Gastrocnemius medialis (tissue), 4 donors: ENCODE measurements around the gene BHLHA15. TPM values are rescaled to one million over a fixed set of nuclear protein-coding genes. Genes with fewer than 3 reads are reported as not detected.

Source experiments
- ATAC-seq, 2 donors: fragments of 150-250 bp; one replicate each; pipeline ENCODE4 v1.9.1; 2016
- DNase-seq, 2 donors: peaks; one replicate each; pipeline ENCODE4 v3.0.0-alpha.2; 2019
- H3K27ac ChIP-seq, 4 donors: fragments of 200-600 bp; sonication (generic); 1 replicate in 1 of 4; 2 replicates in 3 of 4; pipeline ENCODE4 v1.5.1; 2016 to 2018; ENCODE audit warnings: mild to moderate bottlenecking in 2 of 4, moderate library complexity in 1 of 4
- H3K27me3 ChIP-seq, 3 donors: fragments of 200-600 bp; sonication (generic) in 2 of 3; 1 replicate in 1 of 3; 2 replicates in 2 of 3; pipeline versions ENCODE4 v1.5.1 to v1.6.0; 2016 to 2019; ENCODE audit warnings: mild to moderate bottlenecking in 1 of 3, moderate library complexity in 1 of 3
- H3K36me3 ChIP-seq, 2 donors: fragments of 200-600 bp; sonication (generic) in 1 of 2; one replicate each; pipeline ENCODE4 v1.5.1; 2017 to 2018
- H3K4me1 ChIP-seq, 2 donors: fragments of 200-600 bp; sonication (generic) in 1 of 2; one replicate each; pipeline ENCODE4 v1.5.1; 2016 to 2017; ENCODE audit warnings: mild to moderate bottlenecking in 2 of 2
- H3K4me3 ChIP-seq, 4 donors: fragments of 200-600 bp; sonication (generic) in 3 of 4; 1 replicate in 1 of 4; 2 replicates in 3 of 4; pipeline ENCODE4 v1.5.1; 2016 to 2019; ENCODE audit warnings: mild to moderate bottlenecking in 2 of 4
- H3K9me3 ChIP-seq, 3 donors: fragments of 200-600 bp; sonication (generic) in 2 of 3; 1 replicate in 1 of 3; 2 replicates in 2 of 3; pipeline ENCODE4 v1.5.1; 2016 to 2019
- POLR2A ChIP-seq, 2 donors: fragments of 450-650 bp; IDR thresholded peaks; one replicate each; pipeline ENCODE4 v1.6.1; 2017; ENCODE audit warnings: antibody characterized with exemption in 2 of 2, mild to moderate bottlenecking in 2 of 2, moderate library complexity in 2 of 2
- in situ Hi-C, 4 donors: fragments of 200-750 bp; cut with MboI; loops; one replicate each; pipeline versions ENCODE4 v1.15.0 to v1.8.0; 2017; ENCODE audit warnings: low sequenced_read_pairs in 4 of 4
- intact Hi-C: fragments of 100-400 bp; cut with DNase I; formaldehyde crosslinking; loops from one replicate; pipeline ENCODE4 v1.15.1; 2023; ENCODE audit warnings: low total_unique reads
- total RNA-seq, 4 donors: library from RNA; depleted of rRNA; stranded (reverse); fragments of >200 nt; gene quantifications; one replicate each; pipeline versions ENCODE4 v1.1.0 to v1.2.3, GENCODE V29; 2016
- TF ChIP-seq, protein P1 (sequence below), 5 experiments: fragments of 450-650 bp in 3 of 5; fragments of 200-600 bp in 2 of 5; sonication (generic) in 2 of 5; IDR thresholded peaks in 4 of 5; conservative IDR thresholded peaks in 1 of 5; 1 replicate in 4 of 5; 2 replicates in 1 of 5; pipeline ENCODE4 v1.5.1; 2016 to 2019; ENCODE audit warnings: antibody characterized with exemption in 5 of 5, mild to moderate bottlenecking in 3 of 5, moderate library complexity in 3 of 5

BHLHA15 gene
- total RNA-seq, 4 donors from 2014 or later = 1.6 to 2.1 (median 1.8) TPM; not detected in 1

- no peaks in the 10 kb centered on the region for H3K4me1 ChIP-seq
- DNase-seq (peak in 1 of 2 donors; percentile 8), ATAC-seq (no peak)
- no peaks in the 10 kb centered on the region for H3K27me3 ChIP-seq
- peaks cover 0 to 49% of the 10 kb centered on the region in 2 donors for H3K36me3 ChIP-seq
- H3K9me3 ChIP-seq = no peaks in the 10 kb centered on the region
- TF ChIP-seq, protein P1, sequence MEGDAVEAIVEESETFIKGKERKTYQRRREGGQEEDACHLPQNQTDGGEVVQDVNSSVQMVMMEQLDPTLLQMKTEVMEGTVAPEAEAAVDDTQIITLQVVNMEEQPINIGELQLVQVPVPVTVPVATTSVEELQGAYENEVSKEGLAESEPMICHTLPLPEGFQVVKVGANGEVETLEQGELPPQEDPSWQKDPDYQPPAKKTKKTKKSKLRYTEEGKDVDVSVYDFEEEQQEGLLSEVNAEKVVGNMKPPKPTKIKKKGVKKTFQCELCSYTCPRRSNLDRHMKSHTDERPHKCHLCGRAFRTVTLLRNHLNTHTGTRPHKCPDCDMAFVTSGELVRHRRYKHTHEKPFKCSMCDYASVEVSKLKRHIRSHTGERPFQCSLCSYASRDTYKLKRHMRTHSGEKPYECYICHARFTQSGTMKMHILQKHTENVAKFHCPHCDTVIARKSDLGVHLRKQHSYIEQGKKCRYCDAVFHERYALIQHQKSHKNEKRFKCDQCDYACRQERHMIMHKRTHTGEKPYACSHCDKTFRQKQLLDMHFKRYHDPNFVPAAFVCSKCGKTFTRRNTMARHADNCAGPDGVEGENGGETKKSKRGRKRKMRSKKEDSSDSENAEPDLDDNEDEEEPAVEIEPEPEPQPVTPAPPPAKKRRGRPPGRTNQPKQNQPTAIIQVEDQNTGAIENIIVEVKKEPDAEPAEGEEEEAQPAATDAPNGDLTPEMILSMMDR (IDR thresholded peaks at IDR 0.05 in 4 of 5, conservative IDR thresholded peaks at IDR 0.05 in 1 of 5) = no peak
- TF ChIP-seq POLR2A (IDR thresholded peaks at IDR 0.05) = no peak
- intact Hi-C loops = no loop called here
- in situ Hi-C loops = no loop called here
- H3K27ac ChIP-seq = no peak overlapping the region
- no peak overlapping the region for H3K4me3 ChIP-seq
Measured at GRCh38 chr7:98194672-98195457, 16.4 kb upstream of the BHLHA15 start.

DNA sequence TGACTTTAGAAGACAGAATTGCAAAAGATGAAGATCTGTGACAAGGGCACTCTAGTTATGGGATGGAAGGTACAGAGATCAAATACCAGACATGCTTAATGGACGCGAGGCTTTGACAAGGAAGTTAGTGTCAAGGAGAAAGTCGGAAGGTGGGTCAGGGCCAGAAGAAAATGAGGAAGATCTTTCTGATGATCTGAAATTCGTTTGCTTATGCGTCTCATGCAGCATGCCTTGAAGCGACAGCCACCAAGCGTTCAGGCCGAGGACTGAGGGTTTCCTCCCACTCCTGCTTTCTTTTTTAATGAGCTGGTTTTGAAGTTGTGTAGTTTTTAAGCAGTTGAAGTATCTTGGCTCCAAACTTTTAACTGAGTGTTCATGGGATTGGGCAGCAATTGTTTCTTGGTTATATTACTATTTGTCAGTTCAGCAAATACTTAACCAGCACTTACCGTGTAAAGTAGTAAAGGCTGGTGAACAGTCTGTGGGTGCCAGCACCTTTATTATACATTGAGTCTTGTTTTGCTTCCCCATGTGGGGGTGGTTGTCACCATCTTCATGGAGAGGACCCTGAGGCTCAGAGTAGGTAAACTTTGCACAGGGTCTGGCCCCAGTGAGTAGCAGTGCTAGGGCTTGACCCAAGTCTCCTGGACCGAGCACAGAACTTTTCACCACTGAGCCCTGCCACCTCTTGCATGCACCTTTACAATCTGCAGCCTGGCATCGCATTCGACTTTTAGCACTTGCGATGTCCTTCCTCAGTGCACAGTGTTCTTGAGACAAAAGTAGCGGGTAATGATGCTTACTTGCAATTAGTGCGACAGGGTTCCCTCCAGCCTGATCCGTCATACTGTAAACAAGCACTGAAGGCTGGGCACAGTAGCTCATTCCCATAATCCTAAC is 14.3 kb upstream of the BHLHA15 start:
- DNase-seq = no peak
- TF ChIP-seq, protein P1 (IDR thresholded peaks at IDR 0.05 in 4 of 5, conservative IDR thresholded peaks at IDR 0.05 in 1 of 5) = no peak
- TF ChIP-seq POLR2A (IDR thresholded peaks at IDR 0.05) = no peak
- Histone ChIP-seq H3K27me3 (no peaks in the 10 kb centered on the region), H3K36me3 (peaks cover 0 to 41% of the 10 kb centered on the region in 2 donors), H3K4me3 (no peak overlapping the region), H3K4me1 (no peaks in the 10 kb centered on the region), H3K27ac (no peak overlapping the region), H3K9me3 (no peaks in the 10 kb centered on the region)
- intact Hi-C loops (no loop called here), in situ Hi-C loops (no loop called here)
- no peak for ATAC-seq

GRCh38 chr7:98199131-98199530 is 12.1 kb upstream of the BHLHA15 start:
- Histone ChIP-seq H3K27me3 (no peaks in the 10 kb centered on the region), H3K36me3 (peaks cover 0 to 20% of the 10 kb centered on the region in 2 donors), H3K4me1 (no peaks in the 10 kb centered on the region), H3K27ac (no peak overlapping the region), H3K9me3 (no peaks in the 10 kb centered on the region), H3K4me3 (no peak overlapping the region)
- TF ChIP-seq, protein P1 (IDR thresholded peaks at IDR 0.05 in 4 of 5, conservative IDR thresholded peaks at IDR 0.05 in 1 of 5) = no peak
- no peak for TF ChIP-seq POLR2A (IDR thresholded peaks at IDR 0.05)
- in situ Hi-C loops (no loop called here), intact Hi-C loops (no loop called here)
- ATAC-seq = no peak
- no peak for DNase-seq

DNA sequence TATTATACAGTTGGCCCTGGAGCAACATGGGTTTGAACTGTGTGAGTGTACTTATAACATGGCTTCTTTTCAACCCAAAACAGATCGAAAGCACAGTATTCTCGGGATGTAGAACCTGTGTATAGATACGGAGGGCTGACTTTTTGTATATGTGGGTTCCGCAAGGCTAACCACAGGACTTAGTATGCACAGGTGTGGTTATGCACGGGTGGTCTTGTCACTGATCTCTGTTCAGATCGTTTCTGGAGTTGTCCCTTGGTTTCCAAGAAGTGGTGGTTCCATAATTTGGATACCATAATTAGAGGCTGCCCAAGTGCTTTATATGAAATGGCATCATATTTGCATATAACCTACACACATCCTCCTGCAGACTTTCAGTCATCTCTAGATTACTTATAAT is 10.9 kb upstream of the BHLHA15 start:
- no peak for ATAC-seq
- peaks cover 2 to 19% of the 10 kb centered on the region in 2 donors for H3K36me3 ChIP-seq

More for the DNA sequence above, 10.9 kb upstream of the BHLHA15 start:
- no peak overlapping the region for H3K4me3 ChIP-seq
- no peak overlapping the region for H3K27ac ChIP-seq
- DNase-seq = no peak
- H3K27me3 ChIP-seq = no peaks in the 10 kb centered on the region
- H3K4me1 ChIP-seq = no peaks in the 10 kb centered on the region
- TF ChIP-seq, protein P1 (IDR thresholded peaks at IDR 0.05 in 4 of 5, conservative IDR thresholded peaks at IDR 0.05 in 1 of 5) = no peak
- TF ChIP-seq POLR2A (IDR thresholded peaks at IDR 0.05) = no peak
- in situ Hi-C loops (no loop called here), intact Hi-C loops (no loop called here)
- H3K9me3 ChIP-seq = no peaks in the 10 kb centered on the region
